HG03103 (cell line): ENCODE data around the gene HAS3.

Experiments
- ATAC-seq: cut with Tn5 transposase; IDR thresholded peaks from one replicate; pipeline ENCODE4 v1.9.1; 2021; ENCODE audit warnings: low read depth; ENCODE audit not compliant: unreplicated experiment

The HAS3 gene

GRCh38 chr16:69089091-69089910, 16.2 kb upstream of the HAS3 start:
- no peak for ATAC-seq

- ATAC-seq, result no peak
These were observed 11.5 kb upstream of the HAS3 start for GRCh38 chr16:69093974-69094373.

- ATAC-seq, result no peak
These were observed 11.0 kb upstream of the HAS3 start for GRCh38 chr16:69094501-69094900.

GRCh38 chr16:69095193-69095592, 10.3 kb upstream of the HAS3 start:
- no peak for ATAC-seq

- no peak for ATAC-seq
These were observed 5.3 kb upstream of the HAS3 start for GRCh38 chr16:69100071-69100691.

GRCh38 chr16:69106491-69107315, 1.2 kb downstream of the HAS3 start:
- no peak for ATAC-seq

- no peak for ATAC-seq
These were observed 2.0 kb downstream of the HAS3 start for GRCh38 chr16:69107316-69107962.

- no peak for ATAC-seq
These were observed 2.8 kb downstream of the HAS3 start for GRCh38 chr16:69108064-69108904.

GRCh38 chr16:69108905-69109252, 3.4 kb downstream of the HAS3 start:
- no peak for ATAC-seq

- ATAC-seq, result no peak
These were observed 4.2 kb downstream of the HAS3 start for GRCh38 chr16:69109486-69110270.

GRCh38 chr16:69110406-69110805, 5.0 kb downstream of the HAS3 start:
- ATAC-seq, result no peak

- no peak for ATAC-seq
These were observed 5.9 kb downstream of the HAS3 start for GRCh38 chr16:69111216-69111875.

GRCh38 chr16:69111876-69112230, 6.4 kb downstream of the HAS3 start:
- ATAC-seq, result no peak

- ATAC-seq, result no peak
These were observed 7.1 kb downstream of the HAS3 start for GRCh38 chr16:69112285-69113129.

GRCh38 chr16:69113216-69113615, 7.8 kb downstream of the HAS3 start:
- no peak for ATAC-seq

- ATAC-seq, result no peak
These were observed 9.0 kb downstream of the HAS3 start for GRCh38 chr16:69114346-69114975.

GRCh38 chr16:69114976-69115355, 9.5 kb downstream of the HAS3 start:
- ATAC-seq, result no peak

GRCh38 chr16:69115361-69115760, 9.9 kb downstream of the HAS3 start:
- no peak for ATAC-seq
